T-cell (primary cell): ENCODE data around the gene KRT17. TPM values are rescaled to one million over a fixed set of nuclear protein-coding genes. Genes with fewer than 3 reads are reported as not detected.
A peak's percentile ranks its signal among the peaks of the same experiment; 100 is the strongest.

Experiments
- ATAC-seq, 4 experiments: fragments of 200-7000 bp in 3 of 4; fragments of 150-1000 bp in 1 of 4; cut with Tn5 transposase; replicated peaks in 1 of 4; 1 replicate in 3 of 4; 2 replicates in 1 of 4; pipeline ENCODE4 v1.10.0; 2021; ENCODE audit warnings: moderate library complexity in 3 of 4, mild to moderate bottlenecking in 2 of 4, moderate number of reproducible peaks in 1 of 4
- CTCF ChIA-PET, 2 donors: fragments of 300-600 bp; sonication (Branson Sonifier 250); formaldehyde crosslinking; loops; one replicate each; lab custom pipeline; 2022; ENCODE audit warnings: antibody characterized with exemption in 2 of 2; lab: Charles Lee
- POLR2A ChIA-PET, 2 donors: fragments of 300-600 bp; sonication (Branson Sonifier 250); formaldehyde crosslinking; loops; one replicate each; lab custom pipeline; 2022; ENCODE audit warnings: antibody characterized with exemption in 2 of 2; lab: Charles Lee
- DNase-seq, 35 experiments: peaks; one replicate each; pipeline versions ENCODE4 v3.0.0 to v3.0.0-alpha.2; 2013 to 2023
- H3K27ac ChIP-seq: one replicate; pipeline ENCODE4 v1.5.1; 2013; ENCODE audit warnings: low read length
- H3K27me3 ChIP-seq, 2 experiments: replicated peaks in 1 of 2; 1 replicate in 1 of 2; 2 replicates in 1 of 2; pipeline versions ENCODE4 v1.6.1 to v1.7.0; 2013; ENCODE audit warnings: low read length in 1 of 2, mixed read lengths in 1 of 2; ENCODE audit not compliant: control insufficient read depth in 2 of 2, insufficient read depth in 2 of 2; ENCODE audit errors: extremely low read depth in 1 of 2
- H3K36me3 ChIP-seq, 2 donors: 1 replicate in 1 of 2; 2 replicates in 1 of 2; pipeline versions ENCODE4 v1.6.1 to v1.7.0; 2013; ENCODE audit warnings: low read length in 1 of 2; ENCODE audit not compliant: control insufficient read depth in 2 of 2, insufficient read depth in 1 of 2; ENCODE audit errors: extremely low read depth in 1 of 2
- H3K4me1 ChIP-seq, 2 experiments: 1 replicate in 1 of 2; 2 replicates in 1 of 2; pipeline versions ENCODE4 v1.6.1 to v1.7.0; 2013; ENCODE audit warnings: low read length in 2 of 2, mixed read lengths in 1 of 2; ENCODE audit not compliant: insufficient read depth in 2 of 2, control insufficient read depth in 1 of 2; ENCODE audit errors: extremely low read depth in 1 of 2
- H3K4me3 ChIP-seq, 2 donors: 1 replicate in 1 of 2; 2 replicates in 1 of 2; pipeline versions ENCODE4 v1.5.1 to v1.7.0; 2013; ENCODE audit warnings: mild to moderate bottlenecking in 2 of 2, low read length in 1 of 2, moderate library complexity in 1 of 2; ENCODE audit not compliant: control insufficient read depth in 1 of 2; ENCODE audit errors: extremely low read depth in 1 of 2
- H3K9me3 ChIP-seq: 2 replicates; pipeline ENCODE4 v1.7.0; 2013
- H3K27ac Mint-ChIP-seq, 2 donors: one replicate each; pipeline ENCODE4 v1.8.0; 2020 to 2021; ENCODE audit warnings: mild to moderate bottlenecking in 2 of 2, mixed read lengths in 2 of 2
- H3K27me3 Mint-ChIP-seq, 2 donors: one replicate each; pipeline ENCODE4 v1.8.0; 2021 to 2022; ENCODE audit warnings: mixed read lengths in 2 of 2
- H3K36me3 Mint-ChIP-seq: one replicate; pipeline ENCODE4 v1.8.0; 2021; ENCODE audit warnings: mixed read lengths
- H3K4me1 Mint-ChIP-seq, 3 donors: one replicate each; pipeline ENCODE4 v1.8.0; 2020 to 2022; ENCODE audit warnings: mixed read lengths in 3 of 3, mild to moderate bottlenecking in 1 of 3
- H3K4me3 Mint-ChIP-seq, 3 donors: one replicate each; pipeline ENCODE4 v1.8.0; 2020 to 2022; ENCODE audit warnings: mild to moderate bottlenecking in 3 of 3, mixed read lengths in 3 of 3, moderate library complexity in 3 of 3
- H3K9me3 Mint-ChIP-seq, 3 donors: one replicate each; pipeline ENCODE4 v1.8.0; 2020 to 2022; ENCODE audit warnings: mixed read lengths in 3 of 3
- WGBS: methylation state at CpG from one replicate; pipeline ENCODE4 v1.1.5; 2013; ENCODE audit warnings: missing lambda C conversion rate; ENCODE audit not compliant: insufficient coverage; 5-methylcytosine and 5-hydroxymethylcytosine counted together
- total RNA-seq, 35 experiments: library from RNA in 6 of 35; stranded (reverse) in 6 of 35; fragments of 120-200 nt in 1 of 35; gene quantifications; one replicate each; pipeline versions ENCODE4 v1.2.1 to v1.2.4 and lab custom pipeline; 2013 to 2026

The KRT17 gene
- total RNA-seq, 5 donors from 2014 or later (not counting 1 experiment from before 2014, with no cell fraction given) = not detected

GRCh38 chr17:41638194-41638593, 13.8 kb upstream of the KRT17 start:
- no peak overlapping the region for H3K4me3 Mint-ChIP-seq
- H3K27me3 Mint-ChIP-seq = peaks cover 0 to 4% of the 10 kb centered on the region in 2 donors
- ChIA-PET CTCF (no interaction called here), POLR2A (no interaction called here)
- Histone ChIP-seq H3K4me1 (no peaks in the 10 kb centered on the region), H3K27me3 (peaks cover 0 to 13% of the 10 kb centered on the region in 2 experiments), H3K36me3 (no peaks in the 10 kb centered on the region), H3K9me3 (no peaks in the 10 kb centered on the region), H3K27ac (no peak overlapping the region), H3K4me3 (no peak overlapping the region)
- no peaks in the 10 kb centered on the region for H3K4me1 Mint-ChIP-seq
- ATAC-seq (no peak), DNase-seq (no peak)
- WGBS = 78% methylated on average over 2 of the region's 5 CpGs
- no peaks in the 10 kb centered on the region for H3K36me3 Mint-ChIP-seq
- H3K27ac Mint-ChIP-seq = no peak overlapping the region
- no peaks in the 10 kb centered on the region for H3K9me3 Mint-ChIP-seq

GRCh38 chr17:41636652-41637051, 12.3 kb upstream of the KRT17 start:
- H3K27ac Mint-ChIP-seq = no peak overlapping the region
- no peaks in the 10 kb centered on the region for H3K36me3 Mint-ChIP-seq
- no peak overlapping the region for H3K4me3 Mint-ChIP-seq
- no peaks in the 10 kb centered on the region for H3K9me3 ChIP-seq
- no peak overlapping the region for H3K4me3 ChIP-seq
- H3K9me3 Mint-ChIP-seq = no peaks in the 10 kb centered on the region
- DNase-seq (no peak), ATAC-seq (no peak)
- CTCF ChIA-PET = no interaction called here
- POLR2A ChIA-PET = no interaction called here
- WGBS = 87% methylated on average over 7 of the region's 9 CpGs
- H3K27ac ChIP-seq = no peak overlapping the region
- H3K27me3 ChIP-seq = peaks cover 0 to 13% of the 10 kb centered on the region in 2 experiments
- no peaks in the 10 kb centered on the region for H3K4me1 Mint-ChIP-seq
- H3K4me1 ChIP-seq = no peaks in the 10 kb centered on the region
- no peaks in the 10 kb centered on the region for H3K36me3 ChIP-seq
- peaks cover 0 to 4% of the 10 kb centered on the region in 2 donors for H3K27me3 Mint-ChIP-seq

GRCh38 chr17:41635121-41636097, 11.0 kb upstream of the KRT17 start:
- ChIA-PET CTCF (no interaction called here), POLR2A (interaction anchor here in 1 of 2 donors (0.5 kb wide), 1 partner anchor 71 kb away, joined by 3 read pairs; no protein-coding TSS in a partner anchor)
- Mint-ChIP-seq H3K27me3 (peaks cover 1 to 4% of the 10 kb centered on the region in 2 donors), H3K36me3 (no peaks in the 10 kb centered on the region), H3K4me1 (no peaks in the 10 kb centered on the region), H3K27ac (no peak overlapping the region), H3K4me3 (no peak overlapping the region), H3K9me3 (no peaks in the 10 kb centered on the region)
- H3K4me1 ChIP-seq = no peaks in the 10 kb centered on the region
- no peak overlapping the region for H3K4me3 ChIP-seq
- DNase-seq = no peak
- H3K9me3 ChIP-seq = no peaks in the 10 kb centered on the region
- H3K36me3 ChIP-seq = no peaks in the 10 kb centered on the region
- WGBS = 84% methylated on average over 26 of the region's 28 CpGs
- no peak for ATAC-seq
- no peak overlapping the region for H3K27ac ChIP-seq
- H3K27me3 ChIP-seq = peaks cover 0 to 13% of the 10 kb centered on the region in 2 experiments

- no peaks in the 10 kb centered on the region for H3K4me1 Mint-ChIP-seq
- ChIA-PET CTCF (no interaction called here), POLR2A (interaction anchor here in 1 of 2 donors (0.5 kb wide), 1 partner anchor 72 kb away, joined by 3 read pairs; no protein-coding TSS in a partner anchor)
- Histone ChIP-seq H3K9me3 (no peaks in the 10 kb centered on the region), H3K4me3 (no peak overlapping the region), H3K27me3 (peaks cover 0 to 13% of the 10 kb centered on the region in 2 experiments), H3K27ac (no peak overlapping the region), H3K36me3 (no peaks in the 10 kb centered on the region), H3K4me1 (no peaks in the 10 kb centered on the region)
- DNase-seq = no peak
- WGBS = 84% methylated on average over 5 of the region's 7 CpGs
- no peaks in the 10 kb centered on the region for H3K9me3 Mint-ChIP-seq
- H3K27ac Mint-ChIP-seq = no peak overlapping the region
- H3K4me3 Mint-ChIP-seq = no peak overlapping the region
- H3K36me3 Mint-ChIP-seq = no peaks in the 10 kb centered on the region
- peak in 1 of 4 experiments; percentile 21 for ATAC-seq
- H3K27me3 Mint-ChIP-seq = peaks cover 1 to 4% of the 10 kb centered on the region in 2 donors
These were observed 10.3 kb upstream of the KRT17 start for GRCh38 chr17:41634639-41635038.

- ChIA-PET CTCF (no interaction called here), POLR2A (no interaction called here)
- WGBS = 94% methylated on average over 2 of the region's 14 CpGs
- no peak for ATAC-seq
- H3K36me3 ChIP-seq = no peaks in the 10 kb centered on the region
- Mint-ChIP-seq H3K4me3 (no peak overlapping the region), H3K9me3 (no peaks in the 10 kb centered on the region), H3K27ac (no peak overlapping the region), H3K4me1 (no peaks in the 10 kb centered on the region), H3K36me3 (no peaks in the 10 kb centered on the region), H3K27me3 (peaks cover 0 to 1% of the 10 kb centered on the region in 2 donors)
- no peak overlapping the region for H3K27ac ChIP-seq
- H3K9me3 ChIP-seq = no peaks in the 10 kb centered on the region
- H3K4me3 ChIP-seq = no peak overlapping the region
- no peaks in the 10 kb centered on the region for H3K4me1 ChIP-seq
- no peak for DNase-seq
- peaks cover 0 to 10% of the 10 kb centered on the region in 2 experiments for H3K27me3 ChIP-seq
These were observed 9.3 kb upstream of the KRT17 start for GRCh38 chr17:41633556-41634199.

- Mint-ChIP-seq H3K9me3 (no peaks in the 10 kb centered on the region), H3K27ac (no peak overlapping the region), H3K27me3 (peaks cover 0 to 4% of the 10 kb centered on the region in 2 donors), H3K4me3 (no peak overlapping the region), H3K4me1 (no peaks in the 10 kb centered on the region), H3K36me3 (no peaks in the 10 kb centered on the region)
- Histone ChIP-seq H3K4me3 (no peak overlapping the region), H3K4me1 (no peaks in the 10 kb centered on the region), H3K27ac (no peak overlapping the region), H3K36me3 (no peaks in the 10 kb centered on the region), H3K27me3 (peaks cover 0 to 18% of the 10 kb centered on the region in 2 experiments), H3K9me3 (no peaks in the 10 kb centered on the region)
- CTCF ChIA-PET = no interaction called here
- 77% methylated on average over 5 of the region's 5 CpGs for WGBS
- no peak for ATAC-seq
- DNase-seq = no peak
- POLR2A ChIA-PET = no interaction called here
These were observed 8.2 kb upstream of the KRT17 start for GRCh38 chr17:41632482-41633105.
